BJ (cell line): ENCODE data around the gene TNFRSF9. TPM values are rescaled to one million over a fixed set of nuclear protein-coding genes. Genes with fewer than 3 reads are reported as not detected.

Source experiments
- CTCF ChIA-PET: fragments of 350-600 bp; formaldehyde crosslinking; extraction: SDS; loops from one replicate; lab custom pipeline; 2021; ENCODE audit warnings: antibody characterized with exemption, inconsistent platforms; lab: Yijun Ruan, JAX
- POLR2A ChIA-PET: fragments of 300-600 bp; sonication (Branson Sonifier 250); formaldehyde crosslinking; extraction: SDS; loops from one replicate; lab custom pipeline; 2021; ENCODE audit warnings: antibody characterized with exemption; lab: Charles Lee
- DNase-seq: peaks from one replicate; pipeline ENCODE4 v3.0.0-alpha.2; 2011; ENCODE audit warnings: low read depth
- H3K27me3 ChIP-seq: 2 replicates; pipeline ENCODE4 v1.6.0; 2011; ENCODE audit warnings: low read length; ENCODE audit not compliant: control insufficient read depth, insufficient read depth
- H3K36me3 ChIP-seq: 2 replicates; pipeline ENCODE4 v1.5.1; 2011; ENCODE audit warnings: low read length; ENCODE audit not compliant: control insufficient read depth, insufficient read depth
- H3K4me3 ChIP-seq: 2 replicates; pipeline ENCODE4 v1.5.1; 2011; ENCODE audit warnings: low read depth, mild to moderate bottlenecking, control low read depth, low read length
- polyA plus RNA-seq: library from polyadenylated mRNA; depleted of rRNA; stranded (reverse); fragments of >200 nt; gene quantifications from 2 replicates; pipeline ENCODE4 v1.2.3, GENCODE V29; 2011
- TF ChIP-seq, protein P1 (sequence below): IDR thresholded peaks from 2 replicates; pipeline ENCODE4 v1.5.1; 2011; ENCODE audit warnings: low read depth, mild to moderate bottlenecking, control low read depth, inconsistent platforms, low read length, moderate library complexity; ENCODE audit not compliant: insufficient read depth

Gene TNFRSF9
- polyA plus RNA-seq, 1 experiment: not detected

DNA sequence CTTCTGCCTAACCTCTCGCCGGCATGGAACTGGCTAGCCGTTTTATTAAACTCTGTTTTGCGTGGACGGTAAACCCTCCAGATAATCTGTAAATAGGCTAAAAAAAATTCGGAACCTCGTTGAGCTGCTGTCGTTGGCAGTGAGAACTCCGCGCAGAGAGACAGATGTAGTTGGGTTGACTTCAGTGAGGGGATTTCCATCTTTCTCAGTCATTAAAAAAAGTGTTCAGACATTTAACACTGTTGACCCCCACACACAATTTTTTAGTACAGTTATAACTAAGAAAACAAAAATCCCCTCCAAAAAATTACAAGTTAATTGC lies 21.3 kb upstream of the TNFRSF9 start:
- TF ChIP-seq, protein P1, sequence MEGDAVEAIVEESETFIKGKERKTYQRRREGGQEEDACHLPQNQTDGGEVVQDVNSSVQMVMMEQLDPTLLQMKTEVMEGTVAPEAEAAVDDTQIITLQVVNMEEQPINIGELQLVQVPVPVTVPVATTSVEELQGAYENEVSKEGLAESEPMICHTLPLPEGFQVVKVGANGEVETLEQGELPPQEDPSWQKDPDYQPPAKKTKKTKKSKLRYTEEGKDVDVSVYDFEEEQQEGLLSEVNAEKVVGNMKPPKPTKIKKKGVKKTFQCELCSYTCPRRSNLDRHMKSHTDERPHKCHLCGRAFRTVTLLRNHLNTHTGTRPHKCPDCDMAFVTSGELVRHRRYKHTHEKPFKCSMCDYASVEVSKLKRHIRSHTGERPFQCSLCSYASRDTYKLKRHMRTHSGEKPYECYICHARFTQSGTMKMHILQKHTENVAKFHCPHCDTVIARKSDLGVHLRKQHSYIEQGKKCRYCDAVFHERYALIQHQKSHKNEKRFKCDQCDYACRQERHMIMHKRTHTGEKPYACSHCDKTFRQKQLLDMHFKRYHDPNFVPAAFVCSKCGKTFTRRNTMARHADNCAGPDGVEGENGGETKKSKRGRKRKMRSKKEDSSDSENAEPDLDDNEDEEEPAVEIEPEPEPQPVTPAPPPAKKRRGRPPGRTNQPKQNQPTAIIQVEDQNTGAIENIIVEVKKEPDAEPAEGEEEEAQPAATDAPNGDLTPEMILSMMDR: no peak
- DNase-seq: no peak
- peaks cover 14% of the 10 kb centered on the region for H3K36me3 ChIP-seq
- peak overlapping the region; percentile 85 for H3K4me3 ChIP-seq
- H3K27me3 ChIP-seq: no peaks in the 10 kb centered on the region
- POLR2A ChIA-PET: no interaction called here
- CTCF ChIA-PET: no interaction called here

DNA sequence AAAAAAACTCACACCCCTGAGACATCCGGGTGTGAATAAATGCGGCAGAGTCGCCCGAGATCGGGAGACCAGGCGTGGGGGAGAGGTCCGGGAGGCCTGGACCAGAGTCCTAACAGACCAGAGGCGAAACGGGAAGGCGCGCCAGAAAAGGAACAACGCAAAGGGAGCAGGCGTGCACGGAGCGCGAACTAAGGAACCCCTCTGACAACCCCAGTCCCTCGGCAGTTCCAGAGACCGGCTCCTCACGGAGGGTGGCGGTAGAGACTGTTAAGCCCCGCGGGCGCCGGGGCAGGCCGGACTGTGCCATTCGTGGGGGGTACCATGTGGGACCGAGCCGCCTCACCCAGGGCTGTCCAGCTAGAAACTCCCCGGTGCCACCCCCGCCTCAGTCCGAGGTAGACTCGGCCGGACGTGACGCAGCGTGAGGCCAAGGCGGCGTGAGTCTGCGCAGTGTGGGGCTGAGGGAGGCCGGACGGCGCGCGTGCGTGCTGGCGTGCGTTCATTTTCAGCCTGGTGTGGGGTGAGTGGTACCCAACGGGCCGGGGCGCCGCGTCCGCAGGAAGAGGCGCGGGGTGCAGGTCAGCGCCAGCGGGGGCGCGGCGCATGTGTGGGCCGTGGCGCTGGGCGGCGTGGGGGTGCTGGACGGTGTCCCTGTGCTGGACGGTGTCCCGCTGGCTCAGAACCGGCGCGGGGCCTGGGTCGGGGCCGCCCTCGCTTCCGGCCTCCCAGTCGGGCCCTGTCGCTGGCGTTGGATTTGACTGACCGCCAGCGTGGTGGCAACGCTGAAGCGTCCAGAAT lies 20.8 kb upstream of the TNFRSF9 start, which contains the start of gene PARK7:
TSS of gene PARK7 (plus strand) at position 496 of the 798 bp plus-strand sequence. CDS start 1,075 bp downstream, outside the sequence.
- Histone ChIP-seq H3K4me3 (peak within 1 kb of the TSS; percentile 85), H3K36me3 (peaks cover 12% of the 10 kb centered on the region), H3K27me3 (no peaks in the 10 kb centered on the region)
- POLR2A ChIA-PET: interaction anchor here (0.6 kb wide), 2 partner anchors 50 to 259 kb away, joined by 4 to 13 read pairs; no protein-coding TSS in a partner anchor
- DNase-seq: peak; percentile 91
- CTCF ChIA-PET: no interaction called here
- TF ChIP-seq, protein P1: peak; percentile 64

DNA sequence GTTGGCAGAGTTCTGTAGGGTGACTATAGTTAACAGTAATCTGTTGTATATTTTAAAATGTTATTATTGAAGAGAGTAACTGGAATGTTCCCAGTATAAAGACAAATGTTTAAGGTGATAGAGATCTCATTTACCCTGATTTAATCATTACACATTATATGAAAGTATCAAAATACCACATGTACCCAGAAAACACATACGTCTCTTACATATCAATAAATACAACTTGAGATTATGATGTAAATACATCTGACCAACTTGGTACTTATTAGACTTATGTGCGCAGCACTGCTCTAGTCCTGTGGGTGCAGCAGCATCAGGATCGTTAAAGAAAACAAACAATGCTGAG lies 20.2 kb upstream of the TNFRSF9 start:
- Histone ChIP-seq H3K36me3 (peaks cover 10% of the 10 kb centered on the region), H3K27me3 (no peaks in the 10 kb centered on the region), H3K4me3 (peak overlapping the region; percentile 85)
- TF ChIP-seq, protein P1: no peak
- ChIA-PET POLR2A (interaction anchor here (0.6 kb wide), 2 partner anchors 51 to 260 kb away, joined by 4 to 13 read pairs; no protein-coding TSS in a partner anchor), CTCF (no interaction called here)
- no peak for DNase-seq

DNA sequence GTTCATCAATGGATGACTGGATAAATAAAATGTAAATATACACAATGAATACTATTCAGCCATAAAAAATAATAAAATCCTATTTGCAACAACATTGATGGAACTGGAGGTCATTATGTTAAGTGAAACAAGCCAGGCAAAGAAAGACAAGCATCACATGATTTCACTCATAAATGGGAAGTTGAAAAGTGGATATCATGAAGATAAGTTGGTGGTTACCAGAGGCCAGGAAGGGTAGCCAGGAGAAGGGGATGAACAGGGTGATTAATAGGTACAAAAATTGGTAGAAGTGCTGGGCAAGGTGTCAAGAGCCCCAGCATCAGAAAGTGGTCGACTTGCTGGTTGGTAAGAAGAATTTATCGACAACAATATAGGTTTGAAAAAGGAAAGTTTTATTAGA lies 19.5 kb upstream of the TNFRSF9 start:
- H3K27me3 ChIP-seq: no peaks in the 10 kb centered on the region
- H3K36me3 ChIP-seq: peaks cover 8% of the 10 kb centered on the region; the same call in 1 of the 2 replicates
- H3K4me3 ChIP-seq: no peak overlapping the region
- ChIA-PET CTCF (no interaction called here), POLR2A (no interaction called here)
- TF ChIP-seq, protein P1: no peak
- DNase-seq: no peak

DNA sequence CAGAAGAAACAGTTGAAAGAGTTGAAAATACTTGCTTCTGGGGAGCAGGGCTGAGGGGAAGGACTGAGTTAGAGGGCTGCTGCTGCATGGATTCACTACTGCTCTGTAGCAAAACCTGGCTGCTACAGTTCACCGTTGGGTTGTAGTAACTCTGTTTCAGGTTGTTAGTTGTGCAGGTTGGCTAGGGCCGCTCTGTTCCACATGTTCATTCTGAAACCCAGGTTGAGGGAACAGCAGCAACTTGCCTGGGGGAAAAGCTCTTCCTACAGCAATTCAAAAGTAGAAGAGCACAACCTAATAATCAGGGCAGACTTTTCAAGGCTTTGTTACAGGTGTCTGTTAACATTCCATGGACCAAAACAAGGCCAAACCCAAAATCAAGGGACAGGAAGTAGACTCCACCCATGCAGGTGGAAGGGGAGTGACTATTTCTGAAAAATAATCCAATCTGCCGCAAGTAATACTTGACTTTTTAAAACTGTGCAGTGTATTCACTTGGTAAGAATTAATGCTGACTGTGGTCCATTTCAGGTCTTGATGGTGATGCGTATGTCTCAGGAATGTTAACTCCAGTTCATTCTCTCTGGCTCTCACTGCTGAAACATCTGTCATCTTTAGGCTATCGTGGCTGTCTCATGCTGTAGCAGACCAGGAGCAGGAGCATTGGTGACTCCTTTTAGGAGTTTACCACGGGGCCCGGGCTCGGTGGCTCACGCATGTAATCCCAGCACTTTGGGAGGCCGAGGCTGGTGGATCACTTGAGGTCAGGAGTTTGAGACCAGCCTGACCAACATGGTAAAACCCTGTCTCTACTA lies 15.8 kb upstream of the TNFRSF9 start:
- POLR2A ChIA-PET: interaction anchor here (0.7 kb wide), 1 partner anchor 103 kb away, joined by 3 read pairs; no protein-coding TSS in a partner anchor

More for the DNA sequence above, 15.8 kb upstream of the TNFRSF9 start:
- CTCF ChIA-PET: no interaction called here
- DNase-seq: peak; percentile 27
- H3K36me3 ChIP-seq: no peaks in the 10 kb centered on the region
- H3K4me3 ChIP-seq: no peak overlapping the region
- TF ChIP-seq, protein P1: no peak
- H3K27me3 ChIP-seq: no peaks in the 10 kb centered on the region
